HG03442 (cell line): ENCODE results near the gene MCM5.
"Not testable (repeated sequence)": the region's sequence is repeated elsewhere in the genome, so short reads cannot be mapped to it uniquely, and the experiment has no call there.

Experiments used
- ATAC-seq: cut with Tn5 transposase; IDR thresholded peaks from one replicate; pipeline ENCODE4 v1.9.1; 2021; ENCODE audit warnings: mild to moderate bottlenecking, moderate library complexity; ENCODE audit not compliant: unreplicated experiment

The MCM5 gene

DNA sequence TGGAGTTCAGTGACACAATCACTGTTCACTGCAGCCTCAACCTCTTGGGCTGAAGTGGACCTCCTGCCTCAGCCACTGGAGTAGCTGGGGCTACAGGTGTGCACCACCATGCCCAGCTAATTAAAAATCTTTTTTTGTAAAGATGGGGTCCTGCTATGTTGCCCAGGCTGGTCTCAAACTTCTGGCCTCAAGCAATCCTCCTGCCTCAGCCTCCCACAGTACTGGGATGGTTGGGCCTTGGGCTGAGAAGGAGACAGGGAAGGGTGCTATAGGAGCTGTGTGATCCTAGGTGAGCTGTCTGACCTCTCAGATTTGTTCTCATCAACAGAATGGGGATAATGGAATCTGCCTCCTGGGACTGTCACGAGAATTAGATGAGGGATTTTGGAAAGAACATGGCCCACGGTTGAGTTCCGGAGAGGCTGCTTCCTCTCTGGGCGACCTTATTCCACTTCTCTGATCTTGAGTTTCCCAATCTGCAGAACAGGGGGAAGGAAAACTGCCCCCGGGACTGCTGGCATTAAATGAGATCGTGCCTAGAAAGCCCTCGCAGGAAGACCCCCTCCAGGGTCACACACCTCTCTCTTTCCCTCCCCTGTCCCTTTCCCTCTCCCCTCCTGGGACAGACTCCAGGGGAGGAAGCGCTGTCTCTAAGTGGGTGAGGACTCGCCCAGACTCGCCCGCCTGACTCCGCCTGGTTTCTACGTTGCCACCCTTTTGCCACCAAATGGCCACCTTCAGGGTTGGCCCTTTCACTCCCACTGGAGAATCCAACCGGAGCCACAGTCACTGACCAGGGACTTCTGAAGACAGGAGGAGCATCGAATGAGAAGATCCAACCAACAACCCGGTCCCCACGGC, 50.1 kb downstream of the MCM5 start:
- ATAC-seq: no peak

DNA sequence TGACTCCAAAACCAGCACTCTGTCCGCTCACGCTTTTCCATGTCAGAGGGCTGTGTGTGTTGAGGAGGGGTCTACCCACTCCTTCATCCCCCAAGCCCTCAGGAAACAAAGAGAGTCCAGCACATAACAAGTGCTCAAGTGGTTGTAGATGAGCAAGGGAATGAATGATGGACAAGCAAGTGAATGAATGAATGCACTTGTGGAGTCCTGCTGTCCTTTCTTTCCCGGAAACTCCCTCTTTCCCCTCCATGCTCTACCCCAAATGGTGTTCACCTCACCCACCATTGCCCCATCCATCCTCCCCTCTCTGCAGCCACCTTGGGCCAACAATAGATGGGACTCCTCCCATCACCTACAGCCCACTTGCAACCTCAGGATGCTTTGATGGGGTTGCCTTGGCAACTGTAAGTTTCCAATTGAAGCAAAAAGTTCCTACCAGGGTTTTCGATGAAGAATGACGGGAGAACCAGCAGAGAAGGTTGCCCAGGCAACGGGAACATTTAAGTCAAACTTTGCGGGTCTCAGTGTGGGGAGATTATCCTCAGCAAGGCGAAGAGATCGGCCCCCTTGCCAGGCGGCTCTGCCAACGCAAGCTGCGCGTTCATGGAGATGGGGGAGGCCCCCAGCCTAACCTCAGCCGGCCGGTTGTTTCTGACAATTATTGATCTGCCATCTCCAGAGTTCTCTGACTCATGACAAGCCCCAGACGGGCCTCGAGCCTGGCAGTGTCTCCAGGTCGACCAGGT, 51.1 kb downstream of the MCM5 start:
- ATAC-seq: no peak

- ATAC-seq: no peak
Measured at GRCh38 chr22:35451592-35451991, 51.7 kb downstream of the MCM5 start.

DNA sequence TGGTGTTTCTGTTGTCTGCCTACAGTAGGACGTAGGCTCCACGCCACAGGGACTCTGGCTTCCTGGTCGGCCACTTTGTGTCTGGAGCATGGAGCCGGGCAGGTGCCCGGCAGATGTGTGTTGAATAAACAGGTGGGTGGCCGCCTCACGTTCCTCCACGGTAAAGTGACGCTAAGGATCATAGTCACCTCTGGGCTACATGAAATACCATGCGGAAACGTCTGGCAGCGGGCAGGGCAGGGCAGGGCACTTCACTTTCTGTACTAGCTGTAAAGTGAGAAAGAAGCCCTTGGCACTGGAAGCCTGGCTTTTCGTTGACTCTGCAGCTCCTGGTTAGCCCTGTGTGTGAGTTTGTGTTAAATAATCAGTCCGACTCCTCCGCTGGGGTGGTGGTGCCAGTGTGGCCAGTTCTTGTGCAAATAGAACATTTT, 52.4 kb downstream of the MCM5 start:
- ATAC-seq: no peak

GRCh38 chr22:35452810-35453743, 53.1 kb downstream of the MCM5 start:
- no peak for ATAC-seq

GRCh38 chr22:35454416-35455054, 54.6 kb downstream of the MCM5 start:
- ATAC-seq: no peak

DNA sequence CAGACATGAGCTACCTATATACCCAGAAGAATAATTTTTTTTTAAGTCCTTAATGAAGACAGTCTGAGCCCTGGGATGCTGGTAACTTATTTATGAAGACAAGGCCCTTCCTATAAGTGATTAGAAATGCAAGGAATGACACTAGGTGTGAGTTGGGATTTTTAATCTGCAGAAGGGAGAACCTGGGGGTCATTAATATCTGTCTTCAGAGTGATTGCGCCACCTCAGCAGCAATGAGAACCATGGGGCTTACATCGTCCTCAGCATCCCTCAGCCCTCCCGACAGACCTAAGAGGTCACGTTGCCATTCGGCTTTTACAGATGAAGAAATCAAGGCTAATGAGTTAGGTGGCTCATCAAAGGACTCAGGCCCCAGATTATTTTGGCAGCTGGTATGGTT, 55.6 kb downstream of the MCM5 start:
- no peak for ATAC-seq

GRCh38 chr22:35456757-35457156, 56.8 kb downstream of the MCM5 start:
- no peak for ATAC-seq

- no peak for ATAC-seq
Measured at GRCh38 chr22:35457729-35458546, 58.0 kb downstream of the MCM5 start.

DNA sequence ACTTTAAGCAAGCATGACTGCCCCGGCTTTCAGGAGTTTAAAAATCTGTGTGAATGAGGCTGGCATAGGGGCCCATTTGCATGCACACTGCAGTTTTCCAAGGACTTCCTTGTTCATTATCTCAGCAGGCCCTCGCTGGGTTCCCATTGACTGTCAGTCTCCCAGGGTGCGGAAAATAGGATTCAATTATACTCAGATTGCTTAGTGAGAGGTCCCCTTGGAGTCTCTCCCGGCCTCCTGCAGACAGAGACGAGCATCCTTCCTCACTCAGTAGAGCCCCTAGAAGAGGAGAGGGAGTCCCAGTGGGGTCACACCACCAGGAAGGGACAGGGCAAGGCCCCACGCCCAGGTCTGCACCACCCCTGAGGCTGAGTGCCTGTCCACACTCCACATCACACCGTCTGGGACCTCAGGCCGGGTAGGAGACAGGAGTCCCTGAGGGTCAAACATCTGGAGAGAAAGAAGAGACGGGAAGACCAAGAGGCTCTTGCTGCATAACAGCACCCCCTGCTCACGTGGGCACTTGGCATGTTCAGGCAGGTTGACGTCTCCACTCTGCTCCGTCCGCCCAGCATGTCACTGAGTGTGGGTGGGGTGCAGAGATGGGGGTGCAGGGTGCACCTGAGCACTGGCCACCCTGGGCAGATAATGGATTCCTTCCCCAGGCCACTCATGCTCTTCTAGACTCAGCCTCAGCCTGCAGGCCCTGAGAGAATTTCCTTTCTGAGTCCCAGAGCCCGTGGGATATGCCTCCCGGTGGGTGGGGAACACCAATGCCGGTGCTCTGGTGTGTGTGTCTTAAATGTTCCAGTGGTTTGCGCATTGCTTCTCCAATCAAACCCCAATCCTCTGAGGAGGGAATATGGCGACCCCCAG, 58.8 kb downstream of the MCM5 start:
- ATAC-seq: no peak

GRCh38 chr22:35459423-35459894, 59.5 kb downstream of the MCM5 start:
- ATAC-seq: no peak

GRCh38 chr22:35459976-35460375, 60.0 kb downstream of the MCM5 start:
- ATAC-seq: not testable (repeated sequence)

DNA sequence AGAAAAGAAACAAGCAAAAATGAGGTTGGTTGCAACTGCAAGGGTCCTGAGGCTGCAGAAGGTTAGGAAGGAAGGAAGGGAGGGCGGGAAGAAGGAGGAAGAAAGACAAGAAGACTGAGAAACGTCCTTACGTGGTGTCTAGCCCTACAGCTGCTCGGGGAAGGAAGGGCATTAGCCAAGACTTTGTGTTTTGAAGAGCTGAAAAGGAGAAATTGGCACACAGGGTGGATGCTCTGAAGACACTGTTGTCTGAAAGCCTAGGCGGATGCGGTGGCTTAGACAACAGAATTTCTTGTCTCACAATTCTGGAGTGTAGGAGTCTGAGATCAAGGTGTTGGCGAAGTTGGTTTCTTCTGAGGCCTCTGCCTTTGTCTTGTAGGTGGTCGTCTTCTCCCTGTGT, 60.7 kb downstream of the MCM5 start:
- ATAC-seq: no peak

DNA sequence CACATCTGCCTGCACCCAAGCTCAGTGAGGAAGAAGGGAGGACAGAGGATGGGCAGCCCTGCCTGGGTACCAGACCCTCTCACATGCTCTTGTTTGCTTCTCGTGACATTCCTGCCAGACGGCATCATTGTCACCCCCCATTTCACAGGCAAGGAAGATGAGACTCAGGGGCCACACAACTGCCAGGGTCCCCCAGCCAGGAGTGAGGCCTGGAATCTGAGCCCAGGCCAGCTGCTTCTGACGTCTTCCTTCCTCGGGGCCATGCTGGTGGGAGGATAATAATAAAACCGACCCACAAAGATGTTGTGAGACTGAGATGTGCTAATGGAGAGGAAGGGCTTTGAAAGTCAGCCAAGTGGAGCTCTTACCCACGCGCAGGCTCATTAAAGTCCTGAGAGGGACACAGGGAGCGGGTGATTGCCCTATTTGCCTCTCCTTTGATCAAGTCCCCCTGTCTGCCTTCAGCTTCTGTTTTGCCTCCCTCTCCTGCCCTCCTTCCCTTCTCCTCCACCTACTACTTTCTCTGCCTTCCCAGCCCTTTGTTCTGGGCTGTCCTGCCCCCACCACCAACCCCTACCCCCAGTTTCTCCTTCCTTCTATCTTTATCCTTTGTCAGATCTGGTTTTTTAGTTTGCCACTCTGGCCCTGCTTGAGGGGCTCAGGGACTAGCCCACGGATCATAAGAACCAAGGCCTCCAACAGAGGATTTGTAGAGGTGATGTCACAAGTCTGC, 62.7 kb downstream of the MCM5 start:
- no peak for ATAC-seq

- ATAC-seq: no peak
Measured at GRCh38 chr22:35463231-35463933, 63.4 kb downstream of the MCM5 start.

DNA sequence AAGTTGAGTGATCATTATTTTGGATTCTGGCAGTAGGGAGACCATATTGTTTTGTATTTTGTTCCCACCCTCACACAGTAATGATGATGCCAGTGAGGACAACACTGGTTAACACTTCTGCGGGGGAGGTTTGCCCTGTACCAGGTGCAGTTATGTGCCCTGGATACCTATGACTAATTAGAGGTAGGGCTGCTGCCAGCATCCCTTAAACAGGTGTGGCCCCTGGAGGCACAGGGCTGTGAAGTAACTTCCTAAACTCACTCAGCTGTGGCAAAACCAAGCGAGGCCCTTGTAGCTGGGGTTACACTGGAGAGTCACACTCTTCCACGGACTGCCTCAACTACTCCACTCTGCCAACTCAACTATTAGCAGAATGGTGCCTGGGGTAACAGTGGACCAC, 64.5 kb downstream of the MCM5 start:
- no peak for ATAC-seq

DNA sequence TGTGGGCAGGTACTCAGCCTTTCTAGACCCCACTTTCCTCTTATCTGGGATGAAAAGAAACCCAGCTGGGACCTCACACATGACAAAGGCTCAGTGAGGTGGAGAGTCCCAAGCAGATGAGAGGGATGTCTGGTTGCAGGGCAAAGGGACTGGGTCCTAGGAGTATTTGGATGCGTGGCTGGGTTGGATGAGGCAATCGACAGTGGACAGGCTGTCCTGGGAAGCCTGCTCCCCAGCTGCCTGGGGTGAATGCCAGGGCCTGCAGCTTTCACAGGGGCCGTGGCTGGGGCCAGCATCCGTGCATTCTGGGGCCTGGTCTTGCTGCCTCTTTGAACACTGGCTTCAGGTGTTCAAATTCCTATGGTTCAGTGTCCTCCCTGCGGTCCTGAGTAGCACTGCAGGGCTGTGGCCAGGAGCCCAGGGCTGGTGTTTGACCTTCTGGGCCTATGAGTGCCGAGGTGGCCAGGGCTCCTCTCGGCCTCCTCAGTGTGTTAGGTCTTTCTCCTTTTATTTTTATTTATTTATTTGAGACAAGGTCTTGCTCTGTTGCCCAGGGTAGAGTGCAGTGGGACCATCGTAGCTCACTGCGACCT, 65.3 kb downstream of the MCM5 start:
- ATAC-seq: no peak
